Upper lobe of left lung (tissue), 6 donors: ENCODE measurements around the gene PCYT2. TPM values are rescaled to one million over a fixed set of nuclear protein-coding genes. Genes with fewer than 3 reads are reported as not detected.

Experiments
- ATAC-seq, 2 donors: fragments of 200-7000 bp; cut with Tn5 transposase; one replicate each; pipeline ENCODE4 v1.9.1; 2022; ENCODE audit warnings: mild to moderate bottlenecking in 2 of 2, moderate library complexity in 2 of 2; ENCODE audit not compliant: low FRiP score in 2 of 2
- DNase-seq, 2 donors: peaks; one replicate each; pipeline ENCODE4 v3.0.0-alpha.2; 2019 to 2020
- H3K27ac ChIP-seq, 4 donors: fragments of 200-600 bp; sonication (generic); one replicate each; pipeline ENCODE4 v1.5.1; 2016 to 2019
- H3K27me3 ChIP-seq, 4 donors: fragments of 200-600 bp; sonication (generic); one replicate each; pipeline ENCODE4 v1.5.1; 2017 to 2019
- H3K36me3 ChIP-seq, 4 donors: fragments of 200-600 bp; sonication (generic); one replicate each; pipeline ENCODE4 v1.5.1; 2016 to 2019
- H3K4me1 ChIP-seq, 4 donors: fragments of 200-600 bp; sonication (generic); one replicate each; pipeline ENCODE4 v1.5.1; 2018 to 2019
- H3K4me3 ChIP-seq, 4 donors: fragments of 200-600 bp; sonication (generic); one replicate each; pipeline ENCODE4 v1.5.1; 2017 to 2019; ENCODE audit warnings: mild to moderate bottlenecking in 2 of 4, moderate library complexity in 1 of 4
- H3K9me3 ChIP-seq, 4 donors: fragments of 200-600 bp; sonication (generic); one replicate each; pipeline ENCODE4 v1.5.1; 2018 to 2019
- CTCF ChIP-seq, 6 experiments: fragments of 450-650 bp in 4 of 6; fragments of 200-600 bp in 2 of 6; sonication (generic) in 2 of 6; IDR thresholded peaks; one replicate each; pipeline ENCODE4 v1.5.1; 2016 to 2019; ENCODE audit warnings: antibody characterized with exemption in 6 of 6
- EP300 ChIP-seq, 4 donors: sonication (generic); formaldehyde crosslinking; IDR thresholded peaks; one replicate each; pipeline ENCODE4 v1.5.1; 2017; ENCODE audit warnings: antibody characterized with exemption in 4 of 4, control low read depth in 2 of 4
- POLR2A ChIP-seq, 4 donors: fragments of 450-650 bp; IDR thresholded peaks; one replicate each; pipeline ENCODE4 v1.5.1; 2016 to 2017; ENCODE audit warnings: antibody characterized with exemption in 4 of 4, mild to moderate bottlenecking in 2 of 4
- POLR2AphosphoS5 ChIP-seq, 2 donors: sonication (generic); formaldehyde crosslinking; IDR thresholded peaks; one replicate each; pipeline ENCODE4 v1.5.1; 2017; ENCODE audit warnings: antibody characterized with exemption in 2 of 2
- WGBS, 2 donors: methylation state at CpG; one replicate each; pipeline ENCODE4 v1.1.5; 2017 to 2018; 5-methylcytosine and 5-hydroxymethylcytosine counted together
- total RNA-seq, 6 donors: library from RNA; depleted of rRNA in 4 of 6; stranded (reverse); fragments of >200 nt in 4 of 6; gene quantifications; one replicate each; pipeline versions ENCODE4 v1.1.0 to v1.2.1, GENCODE V29; 2016 to 2021
- donor health status: DM: no; HTN: no; CAD: no; lungs with moderate emphysema.
- donor health status: DM: no; HTN: yes; CAD: no; lungs with severe emphysema.

Gene PCYT2
- total RNA-seq, 6 donors from 2014 or later: 29.1 to 63.1 (median 52.2) TPM

- Histone ChIP-seq H3K4me1 (peaks cover 12 to 16% (median 14%) of the 10 kb centered on the region in 4 donors), H3K9me3 (no peaks in the 10 kb centered on the region), H3K4me3 (no peak overlapping the region), H3K27ac (no peak overlapping the region), H3K27me3 (no peaks in the 10 kb centered on the region), H3K36me3 (peaks cover 12 to 73% (median 53%) of the 10 kb centered on the region in 4 donors)
- DNase-seq (peak in 1 of 2 donors; percentile 49), ATAC-seq (no peak)
- no peak for TF ChIP-seq EP300 (IDR thresholded peaks at IDR 0.05)
- TF ChIP-seq POLR2AphosphoS5 (IDR thresholded peaks at IDR 0.05): no peak
- no peak for TF ChIP-seq POLR2A (IDR thresholded peaks at IDR 0.05)
- no peak for TF ChIP-seq CTCF (IDR thresholded peaks at IDR 0.05)
- 92 to 95% methylated on average over 7 to 11 of the region's 11 CpGs for WGBS, 2 donors
Observed at GRCh38 chr17:81885869-81886548, 25.2 kb downstream of the PCYT2 start.

- DNase-seq (no peak), ATAC-seq (no peak)
- Histone ChIP-seq H3K9me3 (no peaks in the 10 kb centered on the region), H3K4me3 (no peak overlapping the region), H3K27me3 (no peaks in the 10 kb centered on the region), H3K4me1 (peaks cover 9 to 12% (median 10%) of the 10 kb centered on the region in 4 donors), H3K36me3 (peaks cover 12 to 73% (median 53%) of the 10 kb centered on the region in 4 donors), H3K27ac (no peak overlapping the region)
- WGBS, 2 donors: 88 to 92% methylated on average over 10 of the region's 10 CpGs
- no peak for TF ChIP-seq EP300 (IDR thresholded peaks at IDR 0.05)
- no peak for TF ChIP-seq CTCF (IDR thresholded peaks at IDR 0.05)
- no peak for TF ChIP-seq POLR2A (IDR thresholded peaks at IDR 0.05)
- TF ChIP-seq POLR2AphosphoS5 (IDR thresholded peaks at IDR 0.05): no peak
Observed at GRCh38 chr17:81885454-81885853, 25.7 kb downstream of the PCYT2 start.

GRCh38 chr17:81884968-81885367 lies 26.2 kb downstream of the PCYT2 start:
- Histone ChIP-seq H3K4me1 (peaks cover 4 to 7% (median 5%) of the 10 kb centered on the region in 4 donors), H3K36me3 (peaks cover 12 to 72% (median 54%) of the 10 kb centered on the region in 4 donors), H3K9me3 (no peaks in the 10 kb centered on the region), H3K4me3 (no peak overlapping the region), H3K27ac (no peak overlapping the region), H3K27me3 (no peaks in the 10 kb centered on the region)
- ATAC-seq (peak; percentile 23 to 45), DNase-seq (peak in 1 of 2 donors; percentile 36)
- TF ChIP-seq POLR2AphosphoS5 (IDR thresholded peaks at IDR 0.05) (no peak), CTCF (IDR thresholded peaks at IDR 0.05) (no peak), POLR2A (IDR thresholded peaks at IDR 0.05) (no peak), EP300 (IDR thresholded peaks at IDR 0.05) (no peak)
- 97 to 100% methylated on average over 2 to 5 of the region's 5 CpGs for WGBS, 2 donors

- Histone ChIP-seq H3K4me1 (peaks cover 0 to 3% (median under 1%) of the 10 kb centered on the region in 4 donors), H3K27me3 (no peaks in the 10 kb centered on the region), H3K4me3 (no peak overlapping the region), H3K27ac (no peak overlapping the region), H3K9me3 (no peaks in the 10 kb centered on the region), H3K36me3 (peaks cover 12 to 72% (median 53%) of the 10 kb centered on the region in 4 donors)
- TF ChIP-seq EP300 (IDR thresholded peaks at IDR 0.05): no peak
- 75 to 78% methylated on average over 5 to 11 of the region's 11 CpGs for WGBS, 2 donors
- DNase-seq (no peak), ATAC-seq (no peak)
Observed at GRCh38 chr17:81884520-81884919, 26.7 kb downstream of the PCYT2 start.

- Histone ChIP-seq H3K27me3 (no peaks in the 10 kb centered on the region), H3K36me3 (peaks cover 0 to 23% (median 9%) of the 10 kb centered on the region in 4 donors), H3K4me3 (no peak overlapping the region), H3K4me1 (no peaks in the 10 kb centered on the region), H3K9me3 (no peaks in the 10 kb centered on the region), H3K27ac (no peak overlapping the region)
- DNase-seq: no peak
- ATAC-seq: no peak
- TF ChIP-seq POLR2AphosphoS5 (IDR thresholded peaks at IDR 0.05) (no peak), POLR2A (IDR thresholded peaks at IDR 0.05) (no peak), EP300 (IDR thresholded peaks at IDR 0.05) (no peak), CTCF (IDR thresholded peaks at IDR 0.05) (no peak)
- 87 to 95% methylated on average over 5 of the region's 5 CpGs for WGBS, 2 donors
Observed at GRCh38 chr17:81879121-81879520, 32.1 kb downstream of the PCYT2 start.
